Measurements from ENCODE around the gene CBX4.
"Not testable (repeated sequence)": the region's sequence is repeated elsewhere in the genome, so short reads cannot be mapped to it uniquely, and the experiment has no call there.

The CBX4 gene

GRCh38 chr17:79859676-79860615 is 20.7 kb upstream of the CBX4 start:
- FAIRE-seq = no peak

- FAIRE-seq = no peak
Observed at GRCh38 chr17:79857095-79857494, 17.9 kb upstream of the CBX4 start.

- FAIRE-seq = no peak
Observed at GRCh38 chr17:79855331-79856124, 16.3 kb upstream of the CBX4 start.

- no peak for FAIRE-seq
Observed at GRCh38 chr17:79854080-79855060, 15.1 kb upstream of the CBX4 start.

GRCh38 chr17:79853168-79853567 is 13.9 kb upstream of the CBX4 start:
- not testable (repeated sequence) for FAIRE-seq

- peak; percentile 92 for FAIRE-seq
Observed at GRCh38 chr17:79852748-79853147, 13.5 kb upstream of the CBX4 start.

- FAIRE-seq = no peak
Observed at GRCh38 chr17:79851461-79851817, 12.2 kb upstream of the CBX4 start.

GRCh38 chr17:79850571-79851460 is 11.6 kb upstream of the CBX4 start:
- no peak for FAIRE-seq

GRCh38 chr17:79849953-79850352 is 10.7 kb upstream of the CBX4 start:
- no peak for FAIRE-seq

- FAIRE-seq = no peak
Observed at GRCh38 chr17:79848370-79848766, 9.1 kb upstream of the CBX4 start.

GRCh38 chr17:79847698-79848369 is 8.6 kb upstream of the CBX4 start:
- FAIRE-seq = no peak

GRCh38 chr17:79845601-79845949 is 6.3 kb upstream of the CBX4 start:
- no peak for FAIRE-seq

GRCh38 chr17:79844869-79845600 is 5.8 kb upstream of the CBX4 start:
- no peak for FAIRE-seq

- no peak for FAIRE-seq
Observed at GRCh38 chr17:79843816-79844800, 4.9 kb upstream of the CBX4 start.

GRCh38 chr17:79843474-79843815 is 4.2 kb upstream of the CBX4 start:
- FAIRE-seq = no peak

GRCh38 chr17:79842656-79843473 is 3.6 kb upstream of the CBX4 start:
- FAIRE-seq = no peak

GRCh38 chr17:79842136-79842655 is 3.0 kb upstream of the CBX4 start:
- no peak for FAIRE-seq
